Rectal smooth muscle tissue (tissue), 1 donor: Measurements from ENCODE around the gene DNASE1L1.
A peak's percentile ranks its signal among the peaks of the same experiment; 100 is the strongest.

Experiments
- H3K27ac ChIP-seq: one replicate; pipeline ENCODE4 v1.7.0; 2013; ENCODE audit warnings: low read depth, low read length, inconsistent platforms
- H3K27me3 ChIP-seq: one replicate; pipeline ENCODE4 v1.7.0; 2013; ENCODE audit warnings: low read length; ENCODE audit not compliant: control insufficient read depth, insufficient read depth
- H3K36me3 ChIP-seq: one replicate; pipeline ENCODE4 v1.7.0; 2013; ENCODE audit warnings: low read length; ENCODE audit not compliant: control insufficient read depth, insufficient read depth
- H3K4me1 ChIP-seq: one replicate; pipeline ENCODE4 v1.7.0; 2013; ENCODE audit warnings: low read length; ENCODE audit not compliant: control insufficient read depth, insufficient read depth
- H3K4me3 ChIP-seq: one replicate; pipeline ENCODE4 v1.7.0; 2013; ENCODE audit warnings: low read length
- H3K9ac ChIP-seq: one replicate; pipeline ENCODE4 v1.7.0; 2013; ENCODE audit warnings: low read length

The DNASE1L1 gene

GRCh38 chrX:154353172-154353843 is 55.7 kb downstream of the DNASE1L1 start:
- Histone ChIP-seq H3K36me3 (peaks cover 55% of the 10 kb centered on the region), H3K4me1 (no peaks in the 10 kb centered on the region), H3K9ac (no peak overlapping the region), H3K27ac (peak overlapping the region; percentile 74), H3K4me3 (no peak overlapping the region), H3K27me3 (no peaks in the 10 kb centered on the region)

GRCh38 chrX:154352466-154352865 is 56.6 kb downstream of the DNASE1L1 start:
- Histone ChIP-seq H3K4me1 (no peaks in the 10 kb centered on the region), H3K27ac (peak overlapping the region; percentile 55), H3K36me3 (peaks cover 48% of the 10 kb centered on the region), H3K4me3 (no peak overlapping the region), H3K27me3 (no peaks in the 10 kb centered on the region), H3K9ac (no peak overlapping the region)

- Histone ChIP-seq H3K27ac (peak overlapping the region; percentile 55), H3K9ac (no peak overlapping the region), H3K27me3 (no peaks in the 10 kb centered on the region), H3K4me1 (no peaks in the 10 kb centered on the region), H3K4me3 (no peak overlapping the region), H3K36me3 (peaks cover 43% of the 10 kb centered on the region)
Observed at GRCh38 chrX:154352012-154352401, 57.0 kb downstream of the DNASE1L1 start.
